ENCODE measurements around the gene CD1C.
"Not testable (repeated sequence)": the region's sequence is repeated elsewhere in the genome, so short reads cannot be mapped to it uniquely, and the experiment has no call there.

The CD1C gene

DNA sequence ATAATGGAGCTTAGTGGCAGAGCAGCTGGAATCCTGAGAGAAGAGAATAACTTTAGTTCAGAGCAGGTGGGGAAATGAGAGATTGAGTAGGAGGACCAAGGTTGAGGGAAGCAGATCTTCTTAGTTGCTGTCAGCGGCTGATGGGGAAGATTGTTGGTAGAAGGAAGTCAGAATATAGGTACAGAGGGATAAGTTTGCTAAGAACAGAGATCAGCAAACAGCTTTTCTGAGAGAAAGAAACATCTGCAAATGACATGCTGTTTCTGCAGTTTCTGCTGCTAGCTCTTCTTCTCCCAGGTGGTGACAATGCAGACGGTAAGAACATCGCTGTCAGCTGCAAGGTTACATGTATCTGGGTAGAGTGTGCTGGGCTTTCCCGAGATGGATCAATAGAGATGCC is at the start of gene CD1C:
TSS of gene CD1C (plus strand) at position 113 of the 400 bp plus-strand sequence. CDS start at position 255, 142 bp downstream.
- no peak for DNase-seq (ENCODE audit: low spot score)

DNA sequence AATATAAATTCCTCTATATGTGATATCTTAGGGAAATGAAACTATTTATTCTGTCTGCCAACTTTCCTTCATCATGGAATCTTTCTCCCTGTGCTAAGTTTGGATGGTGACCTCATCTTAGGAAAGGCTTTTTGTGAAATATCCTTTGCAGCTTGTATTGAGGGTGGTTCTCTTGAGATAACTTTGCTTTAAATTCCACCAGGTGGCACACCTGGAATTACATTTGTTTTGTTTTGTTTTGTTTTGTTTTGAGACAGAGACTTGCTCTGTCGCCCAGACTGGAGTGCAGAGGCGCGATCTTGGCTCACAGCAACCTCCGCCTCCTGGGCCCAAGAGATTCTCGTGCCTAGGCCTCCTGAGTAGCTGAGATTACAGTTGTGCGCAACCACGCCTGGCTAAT is 43.1 kb upstream of the CD1C start:
- no peak for DNase-seq (ENCODE audit: low spot score)

DNA sequence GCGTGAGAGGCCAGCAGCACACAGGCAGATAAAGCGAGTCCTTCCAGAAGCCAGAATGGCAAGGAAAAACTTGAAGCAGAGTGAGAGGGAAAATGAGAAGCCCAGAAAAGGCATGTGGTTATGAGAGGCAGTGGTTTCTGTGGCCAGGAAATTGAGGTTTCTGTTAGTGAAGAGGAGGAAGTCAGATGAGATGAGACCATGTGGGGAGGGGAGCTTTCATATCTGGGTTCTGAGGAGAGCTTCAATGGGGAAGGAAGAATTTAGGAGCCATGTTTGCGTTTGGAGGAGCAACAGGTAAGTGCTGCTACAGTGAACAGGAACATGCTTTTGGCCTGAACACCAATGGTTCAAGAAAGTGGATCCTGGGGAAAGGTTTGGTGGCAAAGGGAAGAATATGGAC is 41.6 kb upstream of the CD1C start:
- peak; percentile 29 for DNase-seq (ENCODE audit: low spot score)

DNA sequence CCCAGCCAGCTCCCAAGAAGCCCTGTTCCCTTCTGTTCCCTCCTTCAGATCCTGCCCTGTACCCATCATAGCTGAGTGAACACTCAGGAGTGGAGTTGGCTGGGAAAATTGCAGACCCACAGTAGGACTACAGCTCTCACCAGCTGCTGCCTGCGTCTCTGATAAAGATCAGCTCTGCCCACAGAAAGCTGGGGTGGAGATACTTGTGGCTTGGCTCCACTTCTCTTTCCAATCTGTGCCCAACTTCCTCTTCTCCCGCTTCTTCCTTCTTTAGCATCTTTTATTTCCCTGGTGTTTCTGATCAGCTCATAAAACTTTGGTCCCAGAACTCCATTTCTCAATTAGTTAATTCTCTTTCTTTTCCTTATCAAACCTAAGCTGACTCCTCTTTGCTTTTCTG is 41.0 kb upstream of the CD1C start:
- DNase-seq (ENCODE audit: low spot score), result no peak

DNA sequence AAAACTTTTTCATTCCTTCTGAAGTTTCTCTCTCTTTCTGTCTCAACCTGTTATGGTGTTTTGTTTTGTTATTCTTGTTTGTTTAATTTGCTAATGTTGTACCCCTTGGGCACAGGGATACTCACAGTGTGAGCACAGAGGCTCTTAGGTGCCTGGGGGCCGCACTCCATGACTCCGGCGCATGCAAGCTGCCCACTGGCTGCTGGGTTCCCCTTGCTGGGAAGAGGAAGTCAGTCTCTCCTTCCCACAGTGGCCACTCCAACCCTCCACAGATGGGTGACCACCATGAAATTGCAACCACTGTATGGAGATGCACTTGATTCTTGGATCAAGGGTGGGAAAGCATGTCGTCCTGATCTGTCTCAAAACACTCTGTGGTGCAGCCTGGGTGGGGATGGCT is 40.1 kb upstream of the CD1C start:
- no peak for DNase-seq (ENCODE audit: low spot score)

DNA sequence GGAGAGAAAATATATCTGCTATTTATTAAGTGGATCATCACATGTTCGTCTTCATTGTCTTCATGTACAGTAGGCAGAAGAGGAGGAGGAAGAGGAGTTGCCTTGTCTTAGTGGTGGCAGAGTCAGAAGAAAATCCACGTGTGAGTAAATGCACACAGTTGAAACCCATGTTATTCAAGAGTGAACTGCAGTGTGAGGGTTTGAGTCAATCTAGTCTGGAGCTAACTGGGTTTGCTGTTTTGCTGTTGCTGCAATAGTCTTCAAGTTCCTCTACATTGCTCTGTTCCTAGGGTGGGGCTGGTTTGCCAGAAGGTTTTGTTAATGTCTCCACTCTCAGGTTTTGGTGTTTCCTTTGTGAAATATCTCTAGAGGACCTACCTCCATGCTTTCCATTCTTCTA is 38.6 kb upstream of the CD1C start:
- DNase-seq (ENCODE audit: low spot score), result no peak

DNA sequence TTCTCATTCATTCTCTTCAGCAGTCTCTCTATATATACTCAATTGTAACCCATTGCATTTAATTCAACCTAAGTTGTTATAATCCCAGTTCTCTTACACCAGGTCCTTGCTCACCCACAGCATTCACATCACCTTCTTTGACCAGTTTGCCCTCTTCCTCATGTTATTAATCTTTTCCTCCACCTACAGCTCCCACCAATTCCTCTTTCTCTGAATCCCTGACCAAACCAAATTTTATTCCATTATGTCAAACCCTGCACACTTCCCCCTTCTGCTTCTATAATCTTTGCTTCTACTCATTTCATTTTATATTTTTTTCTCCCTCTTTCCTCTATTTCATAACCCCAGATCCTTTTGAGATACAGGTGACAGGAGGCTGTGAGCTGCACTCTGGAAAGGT is 34.1 kb upstream of the CD1C start:
- no peak for DNase-seq (ENCODE audit: low spot score)

DNA sequence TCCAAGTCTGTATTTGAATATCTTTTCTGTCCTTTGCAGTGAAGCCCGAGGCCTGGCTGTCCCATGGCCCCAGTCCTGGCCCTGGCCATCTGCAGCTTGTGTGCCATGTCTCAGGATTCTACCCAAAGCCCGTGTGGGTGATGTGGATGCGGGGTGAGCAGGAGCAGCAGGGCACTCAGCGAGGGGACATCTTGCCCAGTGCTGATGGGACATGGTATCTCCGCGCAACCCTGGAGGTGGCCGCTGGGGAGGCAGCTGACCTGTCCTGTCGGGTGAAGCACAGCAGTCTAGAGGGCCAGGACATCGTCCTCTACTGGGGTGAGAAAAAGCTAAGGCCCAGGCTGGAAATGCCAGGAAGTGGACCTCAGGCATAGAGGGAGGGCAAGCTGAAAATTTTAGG is 33.0 kb upstream of the CD1C start:
- not testable (repeated sequence) for DNase-seq (ENCODE audit: low spot score)

DNA sequence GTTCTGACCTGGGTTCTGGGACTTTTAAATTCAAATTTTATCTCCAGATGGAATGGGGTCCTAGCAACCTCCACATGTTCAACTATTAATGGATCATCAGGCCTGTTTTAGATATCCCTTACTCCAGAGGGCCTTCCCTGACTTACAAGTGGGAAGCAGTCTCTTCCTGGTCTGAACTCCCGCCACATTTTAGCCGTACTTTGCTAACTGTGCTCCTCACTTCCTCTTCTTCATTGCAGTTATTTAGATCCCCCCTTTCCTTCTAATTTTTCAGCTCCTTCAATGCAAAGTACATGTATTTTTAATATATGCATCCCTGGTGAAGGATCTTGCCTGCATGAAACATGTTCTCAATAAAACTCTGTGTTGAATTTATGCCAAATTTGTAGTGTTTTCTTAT is 31.8 kb upstream of the CD1C start:
- DNase-seq (ENCODE audit: low spot score), result no peak

DNA sequence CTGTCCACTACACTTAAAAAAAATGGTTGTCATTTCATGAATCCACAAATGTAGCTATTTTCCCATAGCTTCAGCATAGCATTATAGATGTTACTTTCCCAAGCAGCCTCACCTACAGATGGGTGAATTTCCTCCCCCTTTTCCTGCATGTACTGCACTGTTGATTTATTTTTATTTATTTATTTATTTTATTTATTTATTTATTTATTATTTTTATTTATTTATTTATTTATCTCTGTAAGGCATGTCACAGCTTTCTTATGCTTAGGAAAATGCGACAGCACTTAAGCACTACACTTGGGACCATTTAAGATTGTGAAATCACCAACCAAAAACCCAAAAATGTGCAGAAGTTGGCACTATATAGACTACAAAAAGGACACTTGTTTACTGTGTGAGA is 30.6 kb upstream of the CD1C start:
- DNase-seq (ENCODE audit: low spot score), result no peak

DNA sequence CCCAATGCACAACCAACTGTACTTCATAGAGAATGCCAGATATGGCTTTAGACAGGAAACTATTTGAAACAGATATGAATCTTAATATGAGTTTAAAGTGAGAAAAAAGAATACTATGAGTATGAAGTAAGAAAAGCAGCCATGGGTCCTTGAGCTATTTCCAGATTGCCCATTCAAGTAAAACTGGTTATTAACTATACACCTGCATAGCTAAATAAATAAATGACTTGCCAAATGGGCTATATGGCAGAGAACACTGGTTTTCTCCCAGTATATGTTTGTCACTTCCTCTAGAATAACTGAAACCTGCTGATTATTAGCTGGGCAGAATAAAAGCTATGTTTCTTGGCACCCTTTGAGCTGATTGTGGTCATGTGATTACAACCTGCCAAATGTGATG is 17.0 kb upstream of the CD1C start:
- no peak for DNase-seq (ENCODE audit: low spot score)

DNA sequence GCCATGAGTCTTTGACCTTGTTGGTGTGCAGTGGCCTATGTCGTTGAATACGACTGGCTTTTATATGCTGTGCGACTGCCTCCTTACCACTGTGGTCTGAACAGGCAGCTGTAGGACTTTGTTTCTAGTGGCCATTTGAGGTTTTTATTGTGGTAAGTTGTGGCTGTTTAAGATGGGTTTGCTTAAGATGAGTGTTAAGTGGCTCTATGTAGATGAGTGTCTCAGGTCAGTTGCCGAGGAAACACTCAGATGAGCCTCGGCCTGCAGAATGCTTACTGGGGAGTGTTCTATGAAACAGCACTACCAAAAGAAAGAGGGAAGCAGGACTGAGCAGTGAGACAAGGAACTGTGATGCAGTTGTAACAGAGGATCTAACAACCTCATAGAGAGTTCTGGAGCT is 14.9 kb upstream of the CD1C start:
- DNase-seq (ENCODE audit: low spot score), result no peak

DNA sequence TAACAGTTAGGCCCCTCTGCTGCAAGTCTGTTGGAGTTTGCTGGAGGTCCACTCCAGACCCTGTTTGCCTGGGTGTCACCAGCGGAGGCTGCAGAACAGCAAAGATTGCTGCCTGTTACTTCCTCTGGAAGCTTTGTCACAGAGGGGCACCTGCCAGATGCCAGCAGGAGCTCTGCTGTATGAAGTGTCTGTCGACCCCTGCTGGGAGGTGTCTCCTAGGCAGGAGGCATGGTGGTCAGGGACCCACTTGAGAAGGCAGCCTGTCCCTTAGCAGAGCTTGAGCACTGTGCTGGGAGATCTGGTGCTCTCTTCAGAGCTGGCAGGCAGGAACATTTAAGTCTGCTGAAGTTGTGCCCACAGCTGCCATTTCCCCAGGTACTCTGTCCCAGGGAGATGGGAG is 7.3 kb upstream of the CD1C start:
- DNase-seq (ENCODE audit: low spot score), result not testable (repeated sequence)

DNA sequence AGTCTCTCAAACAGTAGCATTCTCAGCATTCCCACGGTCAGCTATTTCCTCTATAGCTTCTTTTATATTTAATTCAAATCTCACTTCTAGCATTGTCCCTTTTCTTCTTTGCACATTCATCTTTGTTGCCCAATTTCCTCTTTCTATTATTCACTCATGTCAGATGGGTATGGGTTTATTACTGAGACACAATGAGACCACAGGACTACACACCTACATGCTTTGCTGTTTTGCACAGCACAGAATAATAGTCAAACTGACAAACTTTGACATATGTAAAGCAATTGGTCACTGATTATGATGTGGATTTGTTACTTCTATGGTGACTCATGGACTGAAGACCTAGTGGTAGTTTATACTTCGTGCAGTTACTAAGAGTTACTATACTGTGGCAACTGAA is 5.8 kb upstream of the CD1C start:
- no peak for DNase-seq (ENCODE audit: low spot score)

DNA sequence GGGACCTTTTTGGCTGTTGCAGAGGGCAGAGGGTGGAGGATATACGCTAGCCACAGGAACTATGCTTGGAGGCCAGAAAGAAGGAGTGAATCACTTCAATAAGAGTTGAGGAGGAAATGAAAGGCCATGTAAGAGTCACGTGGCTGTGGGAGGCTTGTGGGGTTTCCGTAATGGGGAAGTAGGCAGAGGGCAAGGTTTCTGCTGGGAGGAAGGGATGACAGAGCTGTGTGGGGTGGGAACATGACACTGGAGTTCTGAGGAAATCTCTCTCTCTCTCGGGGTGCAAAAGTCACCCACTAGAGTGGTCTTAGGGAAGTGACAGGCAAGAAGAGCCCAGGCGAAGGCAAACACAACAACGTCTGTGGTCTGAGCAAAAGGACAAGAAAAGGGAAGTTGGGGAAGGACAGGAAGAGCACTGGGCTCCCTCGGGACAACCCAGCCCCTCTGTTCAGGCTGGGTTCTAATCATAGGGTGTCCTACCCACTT is 3.9 kb upstream of the CD1C start:
- peak; percentile 39 for DNase-seq (ENCODE audit: low spot score)

DNA sequence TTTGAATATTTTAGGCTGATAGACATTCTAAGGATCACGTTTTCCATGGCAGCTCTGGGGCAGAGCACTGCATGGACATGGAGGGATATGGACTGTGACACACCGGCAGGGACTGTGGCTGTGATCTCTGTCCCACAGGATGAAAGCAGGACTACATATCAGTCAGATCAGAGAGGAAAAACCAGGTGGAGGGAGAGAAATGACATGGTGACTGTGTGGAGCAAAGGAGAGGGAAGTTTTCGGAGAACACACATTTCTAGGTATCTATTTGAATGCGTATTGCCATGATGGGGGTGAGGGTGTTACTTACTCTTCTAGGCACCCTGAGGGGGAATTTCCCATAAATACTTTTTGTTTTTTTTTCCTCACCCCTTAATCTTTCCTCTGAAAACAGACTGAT is 3.2 kb upstream of the CD1C start:
- DNase-seq (ENCODE audit: low spot score), result no peak

DNA sequence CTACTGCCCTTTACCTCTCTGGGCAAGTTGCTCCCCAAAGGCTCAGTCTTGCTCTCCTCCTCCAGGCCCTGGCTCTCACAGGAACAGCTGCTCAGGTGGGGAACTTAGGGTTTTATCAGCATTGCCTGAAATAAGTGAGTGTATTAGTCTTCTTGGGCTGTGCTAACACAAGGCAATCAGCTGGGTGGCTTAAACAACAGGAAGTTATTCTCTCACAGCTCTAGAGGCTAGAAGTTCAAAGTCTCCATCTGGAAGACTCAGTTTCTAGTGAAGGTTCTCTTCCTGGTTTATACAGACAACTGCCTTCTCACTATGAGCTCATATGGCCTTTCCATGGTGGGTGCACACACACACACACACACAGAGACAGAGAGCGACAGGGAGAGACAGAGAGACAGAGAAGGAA is 2.8 kb upstream of the CD1C start:
- no peak for DNase-seq (ENCODE audit: low spot score)

DNA sequence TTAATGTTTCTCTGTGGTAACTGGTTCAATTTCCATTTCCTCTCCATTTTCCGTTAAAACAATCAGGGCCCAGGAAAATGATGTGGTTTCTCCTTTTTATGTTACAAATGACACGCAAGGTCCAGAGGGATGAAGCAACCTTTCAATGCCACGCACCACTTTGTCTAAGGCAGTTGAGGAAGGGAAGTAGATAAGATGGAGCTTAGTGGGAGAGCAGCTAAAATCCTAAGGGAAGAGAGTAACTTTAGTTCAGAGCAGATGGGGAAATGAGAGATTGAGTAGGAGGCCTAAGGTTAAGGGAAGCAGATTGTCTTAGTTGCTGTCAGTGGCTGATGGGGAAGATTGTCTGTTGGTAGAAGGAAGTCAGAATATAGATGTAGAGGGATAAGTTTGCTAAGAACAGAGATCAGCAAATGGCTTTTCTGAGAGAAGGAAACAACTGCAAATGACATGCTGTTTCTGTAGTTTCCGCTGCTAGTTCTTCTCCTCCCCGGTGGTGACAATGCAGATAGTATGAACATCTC is 660 bp downstream of the CD1C start:
- DNase-seq (ENCODE audit: low spot score), result no peak

DNA sequence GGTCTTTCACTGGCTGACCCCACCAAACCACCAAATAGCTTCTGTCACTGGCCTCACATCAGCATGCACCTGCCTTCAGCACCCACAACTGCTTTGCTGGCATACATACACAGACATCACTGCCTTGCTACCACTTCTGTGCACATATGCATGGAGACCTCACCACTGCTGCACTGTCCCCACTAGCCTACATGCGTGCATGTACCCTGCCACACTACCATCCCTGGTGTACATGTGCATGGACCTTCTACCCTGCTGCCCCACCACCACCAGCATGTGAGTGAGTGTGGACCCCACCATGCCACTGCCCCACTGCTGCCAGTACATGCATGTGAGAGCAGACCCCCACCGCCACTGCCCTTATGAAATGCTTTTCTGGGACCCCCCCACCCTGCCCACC is 6.1 kb downstream of the CD1C start:
- no peak for DNase-seq (ENCODE audit: low spot score)

DNA sequence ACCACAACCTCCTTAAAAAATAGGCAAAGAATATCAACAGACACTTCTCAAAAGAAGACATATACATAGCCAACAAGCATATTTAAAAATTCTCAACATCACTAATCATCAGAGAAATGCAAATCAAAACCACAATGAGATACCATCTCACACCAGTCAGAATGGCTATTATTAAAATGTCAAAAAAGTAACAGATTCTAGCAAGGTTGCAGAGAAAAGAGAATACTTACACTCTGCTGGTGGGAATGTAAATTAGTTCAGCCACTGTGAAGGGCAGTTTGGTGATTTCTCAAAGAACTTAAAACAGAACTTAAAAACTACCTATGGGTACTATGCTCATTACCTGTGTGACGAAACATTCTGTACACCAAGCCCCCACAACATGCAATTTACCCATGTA is 20.9 kb downstream of the CD1C start:
- DNase-seq (ENCODE audit: low spot score), result no peak

DNA sequence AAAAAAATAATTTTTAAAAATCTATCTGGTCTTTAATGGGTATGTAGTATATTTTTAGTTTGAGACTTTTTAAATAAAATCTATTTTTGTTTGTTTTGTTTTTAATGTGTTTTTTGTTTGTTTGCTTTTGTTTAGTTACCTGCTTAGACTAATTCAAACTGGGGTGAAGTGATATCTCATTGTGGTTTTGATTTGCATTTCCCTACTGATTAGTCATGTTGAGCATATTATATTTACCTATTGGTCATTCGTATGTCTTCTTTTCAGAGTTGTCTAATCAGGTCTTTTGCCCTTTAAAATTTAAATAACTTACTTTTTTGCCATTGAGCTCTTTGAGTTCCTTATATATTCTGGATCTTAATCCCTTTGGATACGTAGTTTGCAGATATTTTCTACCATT is 21.3 kb downstream of the CD1C start:
- DNase-seq (ENCODE audit: low spot score), result no peak

DNA sequence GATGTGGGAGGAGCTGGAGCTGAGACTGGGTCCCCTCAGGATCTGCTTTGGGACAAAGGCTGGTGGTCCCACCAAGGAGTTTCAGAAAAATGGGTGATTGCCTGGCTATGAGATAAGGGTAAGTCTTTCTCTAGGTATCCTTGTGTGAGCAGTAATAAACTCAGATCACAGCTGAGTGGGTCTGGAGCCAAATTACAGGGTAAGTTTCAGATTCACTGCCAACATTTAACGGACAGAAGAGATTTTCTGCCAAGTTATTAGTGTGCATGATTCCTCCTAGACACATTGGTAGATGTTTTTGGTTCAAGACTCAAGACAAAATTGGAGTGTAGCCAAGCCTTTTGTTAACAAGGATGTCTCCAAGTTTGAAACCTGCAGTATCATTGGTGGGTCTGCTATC is 34.1 kb downstream of the CD1C start:
- no peak for DNase-seq (ENCODE audit: low spot score)

DNA sequence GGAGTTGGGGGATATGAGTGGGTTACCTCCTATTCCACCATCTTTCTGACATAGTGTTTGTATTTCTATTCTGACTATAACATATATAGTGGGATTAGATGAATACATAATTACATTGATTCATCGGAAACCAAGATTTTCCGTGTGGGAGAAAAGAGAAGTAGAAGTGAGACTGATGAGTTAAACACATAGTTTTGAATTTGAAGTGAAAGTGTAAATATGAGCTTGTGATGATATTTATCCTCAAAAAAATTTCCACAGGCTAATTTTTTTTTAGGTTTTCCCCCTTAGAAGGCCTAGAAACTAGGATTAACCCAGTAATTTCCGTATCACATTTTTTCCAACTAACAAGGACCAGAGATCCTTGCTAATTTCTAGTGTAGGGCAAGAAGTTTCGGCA is 34.7 kb downstream of the CD1C start:
- no peak for DNase-seq (ENCODE audit: low spot score)

DNA sequence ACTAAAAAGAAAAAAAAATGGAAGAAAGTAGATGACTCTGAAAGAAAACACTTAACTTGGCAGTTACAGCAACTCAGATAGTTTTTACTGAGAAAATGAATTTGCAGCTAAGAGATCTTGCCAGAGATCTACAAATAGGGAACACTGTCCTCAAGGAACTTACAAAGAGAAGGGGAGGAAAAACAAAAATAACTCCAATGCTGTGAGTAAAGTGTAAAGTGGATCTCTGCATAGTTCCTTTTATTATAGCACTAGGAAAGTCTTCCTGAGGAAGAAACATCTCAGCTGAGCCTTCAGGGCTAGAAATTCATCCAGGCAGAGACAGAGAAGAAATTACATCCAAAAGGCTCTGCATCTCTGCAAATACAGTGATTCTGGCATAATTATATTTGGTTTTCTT is 37.8 kb downstream of the CD1C start:
- DNase-seq (ENCODE audit: low spot score), result no peak

DNA sequence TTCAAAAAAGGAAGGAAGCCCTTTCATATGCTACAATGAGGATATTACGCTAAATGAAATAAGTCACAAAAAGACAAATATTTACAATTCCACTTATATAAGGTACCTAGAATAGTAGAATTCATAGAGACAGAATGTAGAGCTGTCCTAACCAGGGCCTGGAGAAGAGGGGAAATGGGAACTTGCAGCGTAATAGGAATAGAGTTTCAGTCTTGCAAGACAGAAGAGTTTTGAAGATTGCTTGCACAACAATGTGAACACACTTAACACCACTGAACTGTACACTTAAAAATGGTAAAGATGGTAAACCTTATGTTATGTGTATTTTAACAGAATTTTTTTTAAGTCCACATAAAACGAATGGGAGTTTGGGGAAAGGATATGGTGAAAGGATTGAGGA is 38.7 kb downstream of the CD1C start:
- no peak for DNase-seq (ENCODE audit: low spot score)

Data from putamen (tissue), 1 donor.